Motor neuron (in vitro differentiated cells): ENCODE measurements around the gene CLCN5. TPM values are rescaled to one million over a fixed set of nuclear protein-coding genes. Genes with fewer than 3 reads are reported as not detected.
A peak's percentile ranks its signal among the peaks of the same experiment; 100 is the strongest.

ENCODE experiments used
- ATAC-seq, 8 experiments: fragments of 200-7000 bp; cut with Tn5 transposase; replicated peaks in 6 of 8; 2 replicates each; pipeline ENCODE4 v1.8.0; 2021; ENCODE audit warnings: mild to moderate bottlenecking in 8 of 8, moderate library complexity in 8 of 8
- H3K27ac ChIP-seq, 2 donors: fragments of 250-450 bp; sonication (Bioruptor Pico); 2 replicates each; pipeline ENCODE4 v1.9.0; 2021; ENCODE audit warnings: antibody characterized with exemption in 2 of 2, mild to moderate bottlenecking in 2 of 2, moderate library complexity in 1 of 2
- H3K4me1 ChIP-seq, 2 donors: fragments of 250-450 bp; sonication (Bioruptor Pico); replicated peaks in 1 of 2; 2 replicates each; pipeline ENCODE4 v1.6.1; 2021; ENCODE audit warnings: antibody characterized with exemption in 2 of 2, mild to moderate bottlenecking in 2 of 2, moderate library complexity in 1 of 2
- H3K4me3 ChIP-seq, 5 donors: fragments of 250-450 bp; sonication (Bioruptor Pico); 2 replicates each; pipeline ENCODE4 v1.9.0; 2021; ENCODE audit warnings: antibody characterized with exemption in 5 of 5, mild to moderate bottlenecking in 5 of 5, moderate library complexity in 4 of 5
- WGBS, 10 experiments: fragments of 450-650 bp; shearing (Covaris generic); methylation state at CpG; one replicate each; pipeline ENCODE4 v1.0.0; 2022; 5-methylcytosine and 5-hydroxymethylcytosine counted together
- in situ Hi-C, 9 experiments: fragments of 400-800 bp; cut with MboI; loops; one replicate each; pipeline ENCODE4 v1.15.0; 2021; ENCODE audit warnings: low sequenced_read_pairs in 9 of 9, low pct_unique_long_range_greater_than_20kb in 2 of 9; ENCODE audit not compliant: unreplicated experiment in 9 of 9
- total RNA-seq, 8 experiments: library from RNA; unstranded; fragments of 300-600 nt; gene quantifications; 2 replicates each; pipeline versions ENCODE4 v1.2.3 to v1.2.4, GENCODE V29; 2022

The CLCN5 gene
- 10 to 100 TPM in 6 of 8 experiments, 1 to 10 TPM in 2; 7.0 to 35.0 (median 13.9) TPM for total RNA-seq

- WGBS, 10 experiments: 0 to 45% (median 15%) methylated on average over 2 to 5 of the region's 83 CpGs; no CpG with 5 or more reads in 6 of the 10 experiments
- H3K27ac ChIP-seq: peak within 1 kb of the TSS; percentile 18 to 36
- in situ Hi-C loops: loop anchor here in 1 of 9 experiments (25.0 kb wide), 1 partner anchor 165 kb away; no protein-coding TSS in a partner anchor
- H3K4me3 ChIP-seq: peak within 1 kb of the TSS; percentile 45 to 94 (median 69)
- ATAC-seq: peak; percentile 95 to 99 (median 98)
- peaks cover 2 to 7% of the 10 kb centered on the region in 2 donors for H3K4me1 ChIP-seq
These were observed at the start of gene CLCN5 for GRCh38 chrX:49922291-49923241. CLCN5 (plus strand) TSS chrX:49922596; CDS start chrX:49925299, 2,703 bp downstream.

DNA sequence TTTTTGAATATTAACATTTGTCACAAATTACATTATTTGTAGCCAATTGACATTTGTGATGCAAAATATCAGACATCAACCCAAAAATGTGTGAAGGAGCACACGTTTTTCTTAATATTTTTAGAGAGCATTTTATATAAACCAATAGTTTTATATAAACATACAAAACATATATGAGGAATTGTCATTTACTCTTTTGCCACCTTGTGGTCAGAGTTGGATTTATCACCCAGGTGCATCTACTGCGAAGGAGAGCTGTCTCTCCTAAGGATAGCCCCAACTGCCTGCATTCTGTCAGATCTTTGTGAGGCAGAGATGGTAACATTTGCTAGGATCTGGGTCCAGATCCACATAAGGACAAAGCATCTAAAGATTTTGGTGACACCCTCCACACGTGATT is 45.6 kb upstream of the CLCN5 start:
- 0 to 55% (median 40%) methylated on average over 1 to 3 of the region's 3 CpGs; no CpG with 5 or more reads in 3 of the 10 experiments for WGBS, 10 experiments
- no peak for ATAC-seq

GRCh38 chrX:49877397-49878101 is 44.8 kb upstream of the CLCN5 start:
- no peak for ATAC-seq
- Histone ChIP-seq H3K4me1 (peaks cover 21 to 31% of the 10 kb centered on the region in 2 donors), H3K27ac (peak overlapping the region in 1 of 2 donors; percentile 30), H3K4me3 (no peak overlapping the region)
- WGBS, 10 experiments: 40 to 67% (median 59%) methylated on average over 1 to 2 of the region's 5 CpGs; no CpG with 5 or more reads in 7 of the 10 experiments
- in situ Hi-C loops: no loop called here

More for the DNA sequence above, 45.6 kb upstream of the CLCN5 start:
- no peak overlapping the region for H3K27ac ChIP-seq
- no peak overlapping the region for H3K4me3 ChIP-seq
- in situ Hi-C loops: no loop called here
- H3K4me1 ChIP-seq: peaks cover 21 to 28% of the 10 kb centered on the region in 2 donors

DNA sequence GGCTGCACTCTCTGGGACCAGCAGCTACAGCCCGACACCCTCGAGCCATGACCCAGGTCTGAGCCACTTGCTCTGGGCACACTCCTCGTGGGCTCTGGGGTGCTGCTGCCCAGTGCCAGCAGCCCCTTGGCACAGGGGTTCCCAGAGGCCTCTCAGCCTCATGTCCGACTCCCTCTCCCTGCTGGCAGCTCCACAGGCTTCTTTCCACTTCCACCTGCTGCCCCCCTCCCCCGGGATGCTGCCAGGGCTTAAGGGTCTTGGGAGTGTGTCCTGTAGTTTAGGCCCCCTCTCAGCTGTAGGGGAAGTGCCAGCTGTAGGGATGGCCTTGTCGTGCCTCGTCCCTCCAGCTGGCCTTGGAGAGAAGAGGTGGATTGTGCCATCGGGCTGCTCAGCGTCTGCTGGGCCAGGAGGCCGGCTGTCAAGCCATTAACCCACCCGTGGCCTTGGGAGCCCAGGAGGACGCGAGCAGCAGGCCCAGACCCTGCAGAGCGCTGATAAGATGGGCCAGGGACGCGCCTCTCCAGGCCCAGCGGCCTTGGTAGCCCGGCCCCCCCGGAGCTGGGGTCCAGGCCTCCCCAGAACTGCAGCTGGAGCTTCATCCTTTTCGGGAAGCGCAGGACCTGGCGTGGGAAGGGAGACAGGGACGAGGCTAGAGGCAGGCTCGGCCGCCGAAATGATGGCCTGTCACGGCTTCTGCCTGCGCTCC is 44.1 kb upstream of the CLCN5 start:
- H3K4me3 ChIP-seq: peak overlapping the region; percentile 49 to 88 (median 59)
- peak in 6 of 8 experiments; percentile 5 to 25 (median 14) for ATAC-seq
- WGBS, 10 experiments: 0 to 100% methylated on average over 1 of the region's 28 CpGs; no CpG with 5 or more reads in 8 of the 10 experiments
- H3K4me1 ChIP-seq: peaks cover 21 to 35% of the 10 kb centered on the region in 2 donors
- in situ Hi-C loops: no loop called here
- H3K27ac ChIP-seq: peak overlapping the region; percentile 84 to 93

DNA sequence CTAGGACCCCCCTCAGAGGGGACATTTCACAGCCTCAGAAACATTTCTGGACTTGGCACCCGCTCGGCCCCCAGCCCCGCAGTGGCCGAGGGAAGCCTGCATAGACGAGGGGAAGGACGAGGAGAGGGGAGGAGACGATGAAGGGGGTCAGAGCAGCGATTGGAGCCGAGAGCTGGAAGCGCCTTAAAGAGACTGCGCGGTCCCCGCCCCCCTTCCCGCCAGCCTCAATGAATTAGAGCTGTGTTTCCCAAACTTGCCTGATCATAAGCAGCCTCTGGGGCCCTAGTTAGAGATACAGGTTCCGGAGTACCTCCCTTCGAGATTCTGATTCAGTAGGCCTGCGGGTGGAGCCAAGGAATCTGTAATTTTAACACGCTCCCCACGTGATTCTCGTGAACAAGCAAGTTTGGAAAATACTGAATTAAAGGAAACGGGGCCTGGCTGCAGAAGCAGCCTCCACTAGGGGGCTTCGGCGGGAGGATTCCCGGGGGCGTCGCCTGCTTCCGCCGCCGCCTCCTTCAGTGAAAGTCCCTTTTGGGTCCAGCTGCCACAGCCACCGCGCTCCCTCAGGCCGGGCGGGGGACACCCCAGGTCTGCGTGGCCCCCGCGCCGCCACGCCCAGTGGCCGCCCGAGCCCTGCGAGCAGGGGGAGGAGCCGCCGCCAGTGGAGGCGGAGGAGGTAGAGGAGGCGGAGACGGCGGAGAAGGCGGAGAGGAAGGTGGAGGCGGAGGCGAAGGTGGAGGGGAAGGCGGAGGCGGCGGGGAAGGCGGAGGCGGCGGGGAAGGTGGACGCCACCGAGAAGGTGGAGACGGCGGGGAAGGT is 43.4 kb upstream of the CLCN5 start, which contains the start of gene USP27X:
TSS of gene USP27X (plus strand) at position 651 of the 822 bp plus-strand sequence. CDS start 824 bp downstream, outside the sequence.
- Histone ChIP-seq H3K27ac (peak within 1 kb of the TSS; percentile 84 to 93), H3K4me1 (peaks cover 21 to 35% of the 10 kb centered on the region in 2 donors), H3K4me3 (peak within 1 kb of the TSS; percentile 49 to 88 (median 59))
- WGBS, 10 experiments: 0 to 30% methylated on average over 3 to 9 of the region's 60 CpGs; no CpG with 5 or more reads in 8 of the 10 experiments
- peak; percentile 82 to 88 (median 85) for ATAC-seq
- in situ Hi-C loops: no loop called here

DNA sequence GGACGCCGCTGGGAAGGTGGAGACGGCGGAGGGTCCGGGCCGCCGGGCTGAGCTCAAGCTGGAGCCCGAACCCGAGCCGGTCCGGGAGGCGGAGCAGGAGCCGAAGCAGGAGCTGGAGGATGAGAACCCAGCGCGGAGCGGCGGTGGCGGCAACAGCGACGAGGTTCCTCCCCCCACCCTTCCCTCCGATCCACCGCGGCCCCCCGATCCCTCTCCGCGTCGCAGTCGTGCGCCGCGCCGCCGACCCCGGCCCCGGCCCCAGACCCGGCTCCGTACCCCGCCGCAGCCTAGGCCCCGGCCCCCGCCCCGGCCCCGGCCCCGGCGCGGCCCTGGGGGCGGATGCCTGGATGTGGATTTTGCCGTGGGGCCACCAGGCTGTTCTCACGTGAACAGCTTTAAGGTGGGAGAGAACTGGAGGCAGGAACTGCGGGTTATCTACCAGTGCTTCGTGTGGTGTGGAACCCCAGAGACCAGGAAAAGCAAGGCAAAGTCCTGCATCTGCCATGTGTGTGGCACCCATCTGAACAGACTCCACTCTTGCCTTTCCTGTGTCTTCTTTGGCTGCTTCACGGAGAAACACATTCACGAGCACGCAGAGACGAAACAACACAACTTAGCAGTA is 42.6 kb upstream of the CLCN5 start:
- in situ Hi-C loops: no loop called here
- WGBS, 10 experiments: 59% methylated on average over 4 of the region's 55 CpGs; no CpG with 5 or more reads in 9 of the 10 experiments
- peak overlapping the region; percentile 73 to 93 for H3K27ac ChIP-seq
- ATAC-seq: peak in 7 of 8 experiments; percentile 9 to 28 (median 13)
- peaks cover 21 to 35% of the 10 kb centered on the region in 2 donors for H3K4me1 ChIP-seq
- H3K4me3 ChIP-seq: peak overlapping the region; percentile 49 to 88 (median 59)

DNA sequence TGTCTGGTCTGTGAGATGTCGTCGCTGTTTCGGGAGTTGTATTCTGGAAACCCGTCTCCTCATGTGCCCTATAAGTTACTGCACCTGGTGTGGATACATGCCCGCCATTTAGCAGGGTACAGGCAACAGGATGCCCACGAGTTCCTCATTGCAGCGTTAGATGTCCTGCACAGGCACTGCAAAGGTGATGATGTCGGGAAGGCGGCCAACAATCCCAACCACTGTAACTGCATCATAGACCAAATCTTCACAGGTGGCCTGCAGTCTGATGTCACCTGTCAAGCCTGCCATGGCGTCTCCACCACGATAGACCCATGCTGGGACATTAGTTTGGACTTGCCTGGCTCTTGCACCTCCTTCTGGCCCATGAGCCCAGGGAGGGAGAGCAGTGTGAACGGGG is 41.7 kb upstream of the CLCN5 start:
- peaks cover 21 to 35% of the 10 kb centered on the region in 2 donors for H3K4me1 ChIP-seq
- WGBS, 10 experiments: 25 to 100% (median 33%) methylated on average over 2 to 3 of the region's 12 CpGs; no CpG with 5 or more reads in 7 of the 10 experiments
- H3K27ac ChIP-seq: no peak overlapping the region
- peak overlapping the region in 4 of 5 donors; percentile 49 to 88 (median 62) for H3K4me3 ChIP-seq
- no peak for ATAC-seq
- in situ Hi-C loops: no loop called here

- 0 to 10% (median 7%) methylated on average over 2 of the region's 7 CpGs; no CpG with 5 or more reads in 7 of the 10 experiments for WGBS, 10 experiments
- in situ Hi-C loops: no loop called here
- ATAC-seq: peak in 4 of 8 experiments; percentile 34 to 56 (median 44)
- Histone ChIP-seq H3K4me1 (peaks cover 7 to 18% of the 10 kb centered on the region in 2 donors), H3K4me3 (no peak overlapping the region), H3K27ac (no peak overlapping the region)
These were observed 38.0 kb upstream of the CLCN5 start for GRCh38 chrX:49884290-49884862.

- 42 to 100% (median 63%) methylated on average over 1 to 4 of the region's 4 CpGs; no CpG with 5 or more reads in 5 of the 10 experiments for WGBS, 10 experiments
- in situ Hi-C loops: no loop called here
- no peak overlapping the region for H3K27ac ChIP-seq
These were observed 29.9 kb upstream of the CLCN5 start for GRCh38 chrX:49892542-49892941.

DNA sequence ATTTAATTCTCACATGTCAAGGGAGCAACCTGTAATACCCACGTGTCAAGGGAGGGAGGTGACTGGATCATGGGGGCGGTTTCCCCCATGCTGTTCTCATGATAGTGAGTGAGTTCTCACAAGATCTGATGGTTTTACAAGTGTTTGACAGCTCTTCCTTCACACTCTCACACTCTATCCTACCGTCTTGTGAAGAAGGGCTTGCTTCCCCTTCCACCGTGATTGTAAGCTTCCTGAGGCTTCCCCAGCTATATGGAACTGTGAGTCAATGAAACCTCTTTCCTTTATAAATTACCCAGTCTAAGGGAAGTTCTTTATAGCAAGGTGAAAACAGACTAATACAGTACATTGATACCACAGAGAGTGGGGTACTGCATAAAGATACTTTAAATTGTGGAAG is 25.4 kb upstream of the CLCN5 start:
- Histone ChIP-seq H3K4me3 (no peak overlapping the region), H3K27ac (no peak overlapping the region), H3K4me1 (no peaks in the 10 kb centered on the region)
- no peak for ATAC-seq
- in situ Hi-C loops: no loop called here
- WGBS, 10 experiments: 0 to 64% (median 0%) methylated on average over 2 of the region's 4 CpGs; no CpG with 5 or more reads in 7 of the 10 experiments

More at GRCh38 chrX:49892542-49892941, 29.9 kb upstream of the CLCN5 start:
- ATAC-seq: no peak
- Histone ChIP-seq H3K4me1 (no peaks in the 10 kb centered on the region), H3K4me3 (no peak overlapping the region)

DNA sequence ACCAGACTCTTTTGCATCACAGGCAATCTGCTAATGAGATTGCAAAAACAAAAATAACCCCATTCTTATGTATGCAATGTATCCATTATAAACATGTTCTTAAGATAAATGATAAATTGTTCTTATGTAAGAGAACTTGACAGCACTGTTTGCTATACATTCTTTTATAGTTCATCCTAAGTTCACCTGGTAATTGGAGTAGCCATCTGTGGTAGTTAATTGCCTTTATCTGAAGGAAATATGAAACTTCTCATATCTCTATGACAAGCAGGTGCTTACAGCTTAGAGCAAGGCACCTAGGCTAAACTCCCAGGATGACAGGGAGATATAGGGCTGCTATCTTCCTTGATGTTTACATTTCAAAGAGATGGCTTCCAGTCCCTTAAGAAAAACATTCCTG is 21.3 kb upstream of the CLCN5 start:
- in situ Hi-C loops: loop anchor here in 1 of 9 experiments (25.0 kb wide), 1 partner anchor 186 kb away; no protein-coding TSS in a partner anchor
- Histone ChIP-seq H3K4me1 (no peaks in the 10 kb centered on the region), H3K27ac (no peak overlapping the region), H3K4me3 (no peak overlapping the region)
- ATAC-seq: no peak
